ENCODE results near the gene C3orf70.

- no peak for TF ChIP-seq POLR2A (IDR thresholded peaks at IDR 0.05; ENCODE audit: extremely low read depth, insufficient read length)
- no peak for TF ChIP-seq CTCF (IDR thresholded peaks at IDR 0.05; ENCODE audit: low read depth, low read length)
- TF ChIP-seq MYC (IDR thresholded peaks at IDR 0.05; ENCODE audit: low read depth, low read length), result no peak
- TF ChIP-seq MAX (IDR thresholded peaks at IDR 0.05; ENCODE audit: low read depth, low read length), result no peak
Measured at GRCh38 chr3:185037801-185038200, 115.1 kb downstream of the C3orf70 start.

Measured in NB4 (cell line).